HepG2 (cell line): Measurements from ENCODE around the gene ONECUT2. TPM values are rescaled to one million over a fixed set of nuclear protein-coding genes. Genes with fewer than 3 reads are reported as not detected.

Source experiments
- ATAC-seq: fragments of 200-7000 bp; cut with Tn5 transposase; 3 replicates; pipeline ENCODE4 v1.9.1; 2020; ENCODE audit warnings: mild to moderate bottlenecking, moderate library complexity
- BruUV-seq: library from RNA; stranded (reverse); fragments of 400-500 nt; replicated peaks from 2 replicates; lab custom pipeline; 2021; lab: Mats Ljungman, UMichigan
- CTCF ChIA-PET: fragments of 300-600 bp; formaldehyde crosslinking; extraction: SDS; loops from one replicate; lab custom pipeline; 2021; ENCODE audit warnings: low total read pairs, inconsistent platforms, low intra/inter-chr PET ratio; lab: Yijun Ruan, JAX
- POLR2A ChIA-PET: fragments of 350-600 bp; sonication (Branson Sonifier 250); formaldehyde crosslinking; loops from one replicate; lab custom pipeline; 2020; ENCODE audit warnings: antibody characterized with exemption, inconsistent platforms; lab: Yijun Ruan, JAX
- DNase-seq: peaks from one replicate; pipeline ENCODE4 v3.0.0-alpha.2; 2015; ENCODE audit warnings: low spot score
- FAIRE-seq: peaks from 3 replicates; lab custom pipeline; 2011; peaks lifted over from hg19 to GRCh38; lab: Jason Lieb, UNC
- H2AFZ ChIP-seq: one replicate; pipeline ENCODE4 v1.6.1; 2011; ENCODE audit warnings: low read length, inconsistent platforms
- H3K27ac ChIP-seq: fragments of 300-600 bp; 3 replicates; pipeline ENCODE4 v1.8.0; 2011; ENCODE audit warnings: mixed run types, mild to moderate bottlenecking, mixed read lengths, low read length, inconsistent platforms; ENCODE audit not compliant: insufficient read depth; ENCODE audit errors: extremely low read length
- H3K27me3 ChIP-seq, 2 experiments: fragments of 200-600 bp in 1 of 2; 2 replicates in 1 of 2; 3 replicates in 1 of 2; pipeline versions ENCODE4 v1.6.0 to v1.8.0; 2011; ENCODE audit warnings: low read length in 2 of 2, mild to moderate bottlenecking in 2 of 2, moderate library complexity in 2 of 2, inconsistent platforms in 1 of 2; ENCODE audit not compliant: insufficient read depth in 2 of 2, control insufficient read depth in 1 of 2
- H3K36me3 ChIP-seq, 2 experiments: fragments of 200-600 bp in 1 of 2; replicated peaks in 1 of 2; 2 replicates in 1 of 2; 3 replicates in 1 of 2; pipeline versions ENCODE4 v1.5.1 to v1.8.0; 2011; ENCODE audit warnings: low read length in 2 of 2, inconsistent platforms in 1 of 2; ENCODE audit not compliant: insufficient read depth in 2 of 2, control insufficient read depth in 1 of 2
- H3K4me1 ChIP-seq: 2 replicates; pipeline ENCODE4 v1.5.1; 2012; ENCODE audit warnings: low read length, inconsistent platforms; ENCODE audit not compliant: insufficient read depth
- H3K4me2 ChIP-seq: 2 replicates; pipeline ENCODE4 v1.6.0; 2011; ENCODE audit warnings: low read depth, low read length, inconsistent platforms
- H3K4me3 ChIP-seq, 3 experiments: fragments of 200-600 bp in 1 of 3; sonication (generic), shearing (Covaris generic) in 1 of 3; replicated peaks in 1 of 3; 2 replicates each; pipeline ENCODE4 v1.5.1; 2011 to 2016; ENCODE audit warnings: low read length in 3 of 3, inconsistent platforms in 2 of 3, low read depth in 2 of 3, mild to moderate bottlenecking in 2 of 3, control low read depth in 1 of 3, mixed read lengths in 1 of 3; ENCODE audit not compliant: insufficient read depth in 1 of 3
- H3K79me2 ChIP-seq: one replicate; pipeline ENCODE4 v1.6.1; 2011; ENCODE audit warnings: low read length, inconsistent platforms; ENCODE audit not compliant: insufficient read depth
- H3K9ac ChIP-seq: 2 replicates; pipeline ENCODE4 v1.6.0; 2011; ENCODE audit warnings: mild to moderate bottlenecking, low read depth, low read length, inconsistent platforms; ENCODE audit not compliant: insufficient read depth
- H3K9me3 ChIP-seq: 2 replicates; pipeline ENCODE4 v1.5.1; 2012; ENCODE audit warnings: mild to moderate bottlenecking, low read length
- H4K20me1 ChIP-seq: 2 replicates; pipeline ENCODE4 v1.6.0; 2011; ENCODE audit warnings: inconsistent platforms, mild to moderate bottlenecking, low read length, moderate library complexity; ENCODE audit not compliant: insufficient read depth
- ATF7-NPFF ChIP-seq: sonication (generic); formaldehyde crosslinking; IDR thresholded peaks from 2 replicates; pipeline ENCODE4 v1.8.1; 2023; ENCODE audit warnings: mild to moderate bottlenecking, low read depth, missing genetic modification reagents, moderate library complexity
- GATAD2A ChIP-seq: IDR thresholded peaks from 2 replicates; pipeline ENCODE4 v1.6.1; 2016
- GZF1 ChIP-seq: sonication (generic); formaldehyde crosslinking; IDR thresholded peaks from 2 replicates; pipeline ENCODE4 v1.5.1; 2020; ENCODE audit warnings: mild to moderate bottlenecking, missing genetic modification reagents
- HMG20B ChIP-seq: conservative IDR thresholded peaks from 2 replicates; pipeline ENCODE4 v1.6.1; 2016; ENCODE audit warnings: missing genetic modification reagents, missing compliant biosample characterization
- MTERF4 ChIP-seq: sonication (generic); formaldehyde crosslinking; IDR thresholded peaks from 2 replicates; pipeline ENCODE4 v1.8.0; 2023; ENCODE audit warnings: mild to moderate bottlenecking, missing genetic modification reagents
- NFE2L1 ChIP-seq: sonication (generic); formaldehyde crosslinking; IDR thresholded peaks from 2 replicates; pipeline ENCODE4 v1.4.0; 2020; ENCODE audit warnings: missing genetic modification reagents, mild to moderate bottlenecking, borderline replicate concordance
- SIN3A ChIP-seq: IDR thresholded peaks from 2 replicates; pipeline ENCODE4 v1.6.1; 2011; ENCODE audit warnings: low read depth, mild to moderate bottlenecking, control low read depth, low read length, borderline replicate concordance
- SMAD9 ChIP-seq: sonication (generic); formaldehyde crosslinking; IDR thresholded peaks from 2 replicates; pipeline ENCODE4 v1.5.1; 2020; ENCODE audit warnings: mild to moderate bottlenecking, missing genetic modification reagents
- ZBTB42 ChIP-seq: sonication (generic); formaldehyde crosslinking; IDR thresholded peaks from 2 replicates; pipeline ENCODE4 v1.5.0; 2020; ENCODE audit warnings: mild to moderate bottlenecking, missing genetic modification reagents
- ZNF282 ChIP-seq: fragments of 450-650 bp; IDR thresholded peaks from 2 replicates; pipeline ENCODE4 v1.6.1; 2018; ENCODE audit not compliant: partially characterized antibody
- ZNF329 ChIP-seq: sonication (generic); formaldehyde crosslinking; IDR thresholded peaks from 2 replicates; pipeline ENCODE4 v1.9.0; 2021; ENCODE audit warnings: low read depth, mild to moderate bottlenecking, missing genetic modification reagents
- ZNF503 ChIP-seq: sonication (generic); formaldehyde crosslinking; IDR thresholded peaks from 2 replicates; pipeline ENCODE4 v1.4.0; 2020; ENCODE audit warnings: missing genetic modification reagents
- WGBS: methylation state at CpG from one replicate; pipeline ENCODE4 v1.1.6; 2017; ENCODE audit warnings: low lambda C conversion rate; 5-methylcytosine and 5-hydroxymethylcytosine counted together
- in situ Hi-C: cut with HindIII; loops from 2 replicates; pipeline ENCODE4 v1.10.0; 2017; ENCODE audit warnings: low pct_unique_long_range_greater_than_20kb; ENCODE audit not compliant: extremely low pct_ligation_motif_present
- intact Hi-C: fragments of 100-400 bp; cut with micrococcal nuclease; formaldehyde crosslinking; loops from one replicate; pipeline ENCODE4 v1.10.0; 2022; ENCODE audit not compliant: unreplicated experiment
- polyA plus RNA-seq, 8 experiments: library from polyadenylated mRNA; depleted of rRNA in 3 of 8; stranded (reverse) in 7 of 8; unstranded in 1 of 8; fragments of >200 nt; fragmentation: Illumina TruSeq in 4 of 8; extraction: Trizol in 4 of 8; gene quantifications; 2 replicates each; pipeline versions ENCODE4 v1.2.1 to v1.2.3, GENCODE V29; 2011 to 2016; ENCODE audit warnings: low read depth in 4 of 8, missing spikeins in 1 of 8, mixed read lengths in 1 of 8; ENCODE audit not compliant: insufficient read depth in 1 of 8
- total RNA-seq, 5 experiments: library from RNA; depleted of rRNA; stranded (reverse); fragments of >200 nt; fragmentation: Illumina TruSeq; extraction: Trizol; gene quantifications; 2 replicates each; pipeline ENCODE4 v1.2.3, GENCODE V29; 2016; ENCODE audit warnings: low read depth in 1 of 5
- TF ChIP-seq, protein P1 (sequence below): sonication (generic); formaldehyde crosslinking; IDR thresholded peaks from 2 replicates; pipeline ENCODE4 v1.5.0; 2020; ENCODE audit warnings: missing genetic modification reagents
- TF ChIP-seq, protein P2 (sequence below): sonication (generic); formaldehyde crosslinking; IDR thresholded peaks from 2 replicates; pipeline ENCODE4 v1.9.0; 2021; ENCODE audit warnings: missing genetic modification reagents, borderline replicate concordance

ONECUT2 gene
- total and polyA plus RNA-seq, 2 of the 13 experiments (the other 11 are each of a cell fraction or from before 2014, with no cell fraction given) = 3.0 to 3.2 TPM

DNA sequence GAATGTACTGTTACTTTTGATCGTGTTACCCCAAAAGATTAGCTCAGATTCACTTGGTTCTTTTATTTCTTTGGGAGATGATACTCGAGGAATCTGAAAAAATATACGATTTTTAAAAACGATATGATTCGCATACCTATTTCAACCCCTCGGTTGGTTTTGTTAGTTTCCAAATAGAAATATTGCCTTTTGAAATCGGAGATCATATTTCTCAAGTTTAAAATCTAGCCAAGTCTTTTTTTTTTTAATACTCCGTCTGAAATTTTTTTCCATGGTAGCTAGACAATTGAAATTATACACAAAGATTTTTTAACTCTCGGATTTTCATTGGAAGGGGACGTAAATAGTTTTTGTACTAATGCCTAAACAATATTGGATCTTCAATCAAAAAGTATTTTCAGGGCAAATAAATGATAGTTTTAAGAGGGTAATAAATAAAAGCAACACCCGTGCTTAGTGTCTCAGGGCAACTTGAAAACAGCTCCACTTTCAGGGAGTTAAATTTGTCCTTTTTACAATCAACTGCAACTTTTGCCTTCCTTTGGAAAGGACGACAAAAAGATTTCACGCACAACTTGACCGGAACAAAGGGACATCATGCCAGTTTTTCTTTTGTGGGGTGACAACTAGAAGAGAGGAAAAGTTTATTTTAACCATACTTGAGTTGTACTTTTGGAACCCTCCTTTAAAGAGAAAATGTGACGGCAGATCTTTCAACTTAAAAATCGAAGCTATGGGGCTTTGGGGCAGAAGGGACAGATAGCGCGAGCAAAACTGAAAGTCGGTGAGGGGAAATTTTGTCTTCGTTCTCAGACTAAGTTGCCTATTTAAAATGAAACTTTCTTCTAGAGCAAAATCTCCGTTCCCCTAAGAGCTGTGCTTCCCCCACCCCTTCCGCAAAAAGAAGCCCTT lies 5.8 kb upstream of the ONECUT2 start:
- Histone ChIP-seq H2AFZ (no peak overlapping the region), H3K79me2 (no peaks in the 10 kb centered on the region), H3K36me3 (no peaks in the 10 kb centered on the region), H3K27ac (no peak overlapping the region), H3K9me3 (no peaks in the 10 kb centered on the region), H3K27me3 (peaks cover 0 to 12% of the 10 kb centered on the region in 2 experiments; a peak in 2 of 5 replicates), H3K9ac (no peak overlapping the region), H3K4me3 (no peak overlapping the region), H4K20me1 (no peaks in the 10 kb centered on the region), H3K4me2 (no peak overlapping the region), H3K4me1 (peaks cover 27% of the 10 kb centered on the region)
- no peak for DNase-seq
- POLR2A ChIA-PET = no interaction called here
- BruUV-seq = no TSS peak
- 86% methylated on average over 22 of the region's 22 CpGs for WGBS
- CTCF ChIA-PET = no interaction called here
- no peak for FAIRE-seq
- TF ChIP-seq NFE2L1 (CRISPR knock-in tag) (no peak), MTERF4 (CRISPR knock-in tag) (no peak), ZBTB42 (CRISPR knock-in tag) (no peak), ZNF329 (CRISPR knock-in tag) (no peak), SIN3A (no peak), ATF7-NPFF (CRISPR knock-in tag) (no peak), GZF1 (CRISPR knock-in tag) (no peak), ZNF503 (CRISPR knock-in tag) (no peak), ZNF282 (no peak), HMG20B (no peak), GATAD2A (no peak), SMAD9 (CRISPR knock-in tag) (no peak)
- TF ChIP-seq, protein P1, sequence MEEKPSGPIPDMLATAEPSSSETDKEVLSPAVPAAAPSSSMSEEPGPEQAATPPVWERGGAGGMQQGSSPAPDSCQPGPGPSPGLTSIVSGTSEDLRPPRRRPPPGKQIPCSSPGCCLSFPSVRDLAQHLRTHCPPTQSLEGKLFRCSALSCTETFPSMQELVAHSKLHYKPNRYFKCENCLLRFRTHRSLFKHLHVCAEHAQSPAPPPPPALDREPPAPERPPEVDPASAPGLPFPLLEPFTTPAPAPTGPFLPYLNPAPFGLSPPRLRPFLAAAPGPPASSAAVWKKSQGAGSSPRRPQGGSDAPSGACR (CRISPR knock-in tag) = no peak
- TF ChIP-seq, protein P2, sequence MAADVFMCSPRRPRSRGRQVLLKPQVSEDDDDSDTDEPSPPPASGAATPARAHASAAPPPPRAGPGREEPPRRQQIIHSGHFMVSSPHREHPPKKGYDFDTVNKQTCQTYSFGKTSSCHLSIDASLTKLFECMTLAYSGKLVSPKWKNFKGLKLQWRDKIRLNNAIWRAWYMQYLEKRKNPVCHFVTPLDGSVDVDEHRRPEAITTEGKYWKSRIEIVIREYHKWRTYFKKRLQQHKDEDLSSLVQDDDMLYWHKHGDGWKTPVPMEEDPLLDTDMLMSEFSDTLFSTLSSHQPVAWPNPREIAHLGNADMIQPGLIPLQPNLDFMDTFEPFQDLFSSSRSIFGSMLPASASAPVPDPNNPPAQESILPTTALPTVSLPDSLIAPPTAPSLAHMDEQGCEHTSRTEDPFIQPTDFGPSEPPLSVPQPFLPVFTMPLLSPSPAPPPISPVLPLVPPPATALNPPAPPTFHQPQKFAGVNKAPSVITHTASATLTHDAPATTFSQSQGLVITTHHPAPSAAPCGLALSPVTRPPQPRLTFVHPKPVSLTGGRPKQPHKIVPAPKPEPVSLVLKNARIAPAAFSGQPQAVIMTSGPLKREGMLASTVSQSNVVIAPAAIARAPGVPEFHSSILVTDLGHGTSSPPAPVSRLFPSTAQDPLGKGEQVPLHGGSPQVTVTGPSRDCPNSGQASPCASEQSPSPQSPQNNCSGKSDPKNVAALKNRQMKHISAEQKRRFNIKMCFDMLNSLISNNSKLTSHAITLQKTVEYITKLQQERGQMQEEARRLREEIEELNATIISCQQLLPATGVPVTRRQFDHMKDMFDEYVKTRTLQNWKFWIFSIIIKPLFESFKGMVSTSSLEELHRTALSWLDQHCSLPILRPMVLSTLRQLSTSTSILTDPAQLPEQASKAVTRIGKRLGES (CRISPR knock-in tag) = no peak
- no peak for ATAC-seq
- in situ Hi-C loops (no loop called here), intact Hi-C loops (no loop called here)
